Activated T-cell treated with anti-CD3 and anti-CD28 coated beads for 48 hours (primary cell): ENCODE results near the gene DOCK3.
"Not testable (repeated sequence)": the region's sequence is repeated elsewhere in the genome, so short reads cannot be mapped to it uniquely, and the experiment has no call there.

Source experiments
- DNase-seq: peaks from one replicate; pipeline ENCODE4 v3.0.0-alpha.2; 2020; ENCODE audit warnings: low read depth

The DOCK3 gene

DNA sequence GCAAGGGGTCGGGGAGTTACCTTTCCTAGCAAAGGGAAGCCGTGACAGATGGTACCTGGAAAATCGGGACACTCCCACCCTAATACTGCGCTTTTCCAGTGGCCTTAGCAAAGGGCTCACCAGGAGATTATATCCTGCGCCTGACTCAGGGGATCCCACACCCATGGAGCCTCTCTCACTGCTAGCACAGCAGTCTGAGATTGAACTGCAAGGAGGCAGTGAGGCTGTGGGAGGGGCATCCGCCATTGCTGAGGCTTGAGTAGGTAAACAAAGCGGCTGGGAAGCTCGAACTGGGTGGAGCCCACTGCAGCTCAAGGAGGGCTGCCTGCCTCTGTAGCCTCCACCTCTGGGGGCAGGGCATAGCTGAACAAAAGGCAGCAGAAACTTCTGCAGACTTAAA lies 693.5 kb downstream of the DOCK3 start:
- DNase-seq, result not testable (repeated sequence)

DNA sequence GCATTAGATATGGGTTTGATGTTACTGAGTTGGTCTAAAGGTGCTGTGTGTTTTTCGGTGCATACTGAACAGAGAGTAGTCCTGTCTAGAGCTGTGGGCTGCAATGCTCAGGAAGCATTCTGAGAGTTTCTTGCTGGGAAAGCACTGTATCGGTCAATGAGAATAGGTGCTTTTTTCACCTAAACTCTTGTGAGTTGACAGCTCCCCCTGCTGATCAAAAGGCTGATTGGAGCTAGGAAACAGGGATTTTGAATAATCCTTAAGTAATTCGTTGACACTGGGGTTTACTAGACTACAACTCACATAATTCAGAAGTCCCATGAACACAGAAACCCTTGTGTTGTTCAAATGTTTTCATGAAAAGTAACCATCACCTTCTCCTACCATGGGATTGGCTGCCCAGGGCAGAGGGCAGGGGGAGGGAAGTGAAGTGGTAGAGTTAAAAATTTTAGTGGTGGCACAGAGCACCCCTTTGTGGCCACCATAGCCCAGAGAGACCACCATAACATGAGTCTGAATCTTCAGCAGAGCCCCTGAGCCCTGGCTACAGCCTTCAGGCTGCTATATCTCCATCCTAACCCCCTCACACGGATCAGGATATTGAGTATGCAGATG lies 697.3 kb downstream of the DOCK3 start:
- no peak for DNase-seq

DNA sequence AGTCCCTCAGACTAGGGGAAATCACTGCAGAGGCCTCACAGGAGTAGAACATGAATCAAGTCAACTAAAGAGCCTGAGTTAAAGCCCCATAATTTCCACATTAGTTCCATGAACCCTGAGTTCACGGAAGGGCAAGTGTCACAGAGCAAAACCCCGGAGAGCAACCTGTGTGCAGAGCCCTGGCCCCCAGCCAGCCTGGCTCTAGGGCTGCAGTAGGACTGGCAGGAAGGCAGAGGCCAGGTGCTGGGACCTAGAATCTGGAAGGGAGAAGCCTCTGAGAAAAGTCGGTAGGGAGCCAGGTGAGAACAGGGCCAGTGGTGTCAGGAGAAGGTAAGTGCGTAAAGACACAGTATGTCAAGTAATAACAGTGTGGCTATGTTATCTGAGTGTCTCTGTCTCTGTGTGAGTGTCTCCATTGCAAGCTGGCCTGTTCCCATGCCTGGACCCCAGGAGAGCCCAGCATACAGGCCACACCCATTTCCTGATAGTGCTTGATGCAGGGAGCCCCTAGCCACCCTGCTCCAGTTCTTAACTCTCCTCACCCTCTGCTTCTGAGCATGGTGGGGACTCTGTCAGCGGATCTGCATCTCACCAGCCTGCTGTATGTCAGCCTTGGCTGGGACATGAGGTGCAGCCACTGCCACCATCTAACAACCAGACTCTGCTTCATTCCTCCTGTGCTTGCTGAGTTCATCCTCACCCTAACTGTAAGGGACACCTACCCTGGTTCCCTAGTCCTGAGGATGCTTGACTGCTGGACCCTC lies 699.1 kb downstream of the DOCK3 start:
- no peak for DNase-seq

DNA sequence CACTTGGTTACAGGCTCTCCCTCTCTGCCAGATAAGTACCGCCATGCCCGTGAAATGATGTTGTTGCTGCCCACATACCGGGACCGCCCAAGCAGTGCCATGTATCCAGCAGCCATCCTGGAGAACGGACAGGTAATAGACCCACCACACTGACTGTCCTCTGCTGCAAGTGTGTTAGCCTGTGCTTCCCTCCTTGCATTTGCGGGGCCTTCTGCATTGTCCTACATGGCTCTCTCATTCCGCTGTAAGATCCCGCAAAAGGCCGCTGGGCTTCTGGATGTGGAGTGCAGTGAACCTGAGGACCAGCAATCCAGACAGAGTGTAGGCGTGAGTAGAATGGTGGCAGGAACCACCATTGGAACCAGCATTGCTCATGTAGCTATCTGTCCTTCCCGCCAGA lies 699.7 kb downstream of the DOCK3 start:
- DNase-seq, result no peak

DNA sequence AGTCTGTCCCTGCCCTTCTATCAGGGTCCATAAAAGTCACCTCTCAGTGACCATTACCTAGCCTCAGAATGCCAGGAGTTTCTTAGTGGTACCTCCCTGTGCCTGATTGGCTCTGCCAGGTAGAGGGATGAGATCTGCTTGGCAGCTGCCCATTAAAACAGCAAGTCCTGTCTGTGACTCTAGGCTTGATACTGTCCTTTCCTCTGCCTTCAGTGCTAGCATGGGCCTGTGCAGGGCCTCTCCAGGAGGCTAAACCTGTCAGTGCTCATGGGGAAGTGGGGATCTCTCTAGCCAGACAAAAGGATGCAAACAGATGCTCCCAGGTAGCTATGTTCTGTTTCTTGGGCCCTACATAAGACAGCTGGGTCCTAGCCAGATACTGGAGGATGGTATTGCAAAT lies 700.4 kb downstream of the DOCK3 start:
- DNase-seq, result no peak

DNA sequence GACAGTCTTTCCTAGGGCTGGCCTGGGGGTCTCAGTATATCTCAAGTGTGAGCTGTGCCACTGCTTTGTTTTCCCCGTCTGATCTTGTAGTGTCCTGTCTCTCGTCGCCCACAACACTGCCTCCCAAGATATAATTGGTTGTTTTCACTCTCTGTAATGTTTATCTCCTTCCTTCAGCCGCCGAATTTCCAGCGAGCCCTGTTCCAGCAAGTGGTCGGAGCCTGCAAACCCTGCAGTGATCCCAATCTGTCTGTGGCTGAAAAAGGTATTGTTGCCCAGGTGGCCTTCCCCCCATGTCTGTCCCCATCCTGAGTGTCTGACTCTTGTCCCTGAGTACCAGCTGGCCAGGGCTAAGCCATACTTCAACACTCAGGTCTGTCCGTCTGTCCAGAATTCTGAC lies 700.8 kb downstream of the DOCK3 start:
- DNase-seq, result no peak

DNA sequence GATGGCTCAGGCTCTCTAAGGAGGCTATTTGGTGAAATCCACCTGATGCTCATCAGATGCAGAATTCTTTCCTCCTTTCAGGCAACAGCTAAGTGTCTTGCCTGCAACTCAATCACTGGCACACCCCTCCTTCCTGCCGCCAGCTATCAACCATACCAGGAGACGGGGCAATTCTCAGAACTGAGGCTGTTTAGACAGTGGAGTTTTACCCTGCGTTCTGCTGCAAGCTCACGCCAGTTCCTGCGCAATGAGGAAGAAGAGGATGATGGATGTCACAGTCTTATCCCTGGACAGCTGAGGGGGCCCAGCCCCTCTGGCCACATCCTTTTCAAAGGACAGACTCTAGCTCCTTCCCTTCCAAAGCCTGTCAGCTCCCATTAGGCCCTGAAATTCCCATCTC lies 703.3 kb downstream of the DOCK3 start:
- no peak for DNase-seq

DNA sequence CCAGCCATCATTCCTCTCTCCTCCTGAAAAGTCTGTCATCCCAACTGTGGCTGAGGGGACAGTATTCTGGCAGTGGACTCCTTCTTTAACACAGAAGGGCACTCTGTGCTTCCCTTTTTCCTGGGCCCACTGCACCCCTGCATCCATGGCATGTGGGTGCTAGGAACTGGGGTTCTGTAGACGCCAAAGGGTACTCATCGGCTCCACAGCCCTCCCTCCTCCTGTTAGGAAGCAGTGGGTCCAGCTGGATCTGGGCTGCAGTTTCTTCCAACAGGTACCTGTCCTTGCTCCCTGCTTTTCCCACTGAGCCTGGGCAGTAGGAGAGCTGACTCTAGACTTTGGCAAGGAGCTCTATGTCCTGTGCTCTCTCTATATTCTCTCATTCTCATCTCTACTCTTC lies 704.0 kb downstream of the DOCK3 start:
- DNase-seq, result no peak

DNA sequence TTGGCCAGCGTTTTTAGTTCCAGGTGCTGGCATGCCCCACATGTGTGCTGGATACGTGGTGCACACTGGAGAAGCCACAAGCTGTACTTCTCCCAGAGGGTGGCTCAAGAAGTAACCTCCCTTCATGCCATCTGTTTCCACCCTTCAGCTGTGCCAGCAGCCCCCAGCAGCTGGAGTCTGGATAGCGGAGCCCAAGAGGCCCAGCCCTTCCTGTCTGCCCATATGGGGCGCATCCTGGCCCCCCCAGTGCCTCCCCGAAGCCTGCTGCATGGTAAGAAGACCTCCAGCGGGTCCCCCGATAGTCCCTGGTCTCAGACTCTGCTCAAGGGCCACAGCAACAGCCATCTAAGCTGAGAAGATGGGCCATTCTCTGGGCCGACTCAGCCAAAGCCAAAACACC lies 704.6 kb downstream of the DOCK3 start:
- no peak for DNase-seq

DNA sequence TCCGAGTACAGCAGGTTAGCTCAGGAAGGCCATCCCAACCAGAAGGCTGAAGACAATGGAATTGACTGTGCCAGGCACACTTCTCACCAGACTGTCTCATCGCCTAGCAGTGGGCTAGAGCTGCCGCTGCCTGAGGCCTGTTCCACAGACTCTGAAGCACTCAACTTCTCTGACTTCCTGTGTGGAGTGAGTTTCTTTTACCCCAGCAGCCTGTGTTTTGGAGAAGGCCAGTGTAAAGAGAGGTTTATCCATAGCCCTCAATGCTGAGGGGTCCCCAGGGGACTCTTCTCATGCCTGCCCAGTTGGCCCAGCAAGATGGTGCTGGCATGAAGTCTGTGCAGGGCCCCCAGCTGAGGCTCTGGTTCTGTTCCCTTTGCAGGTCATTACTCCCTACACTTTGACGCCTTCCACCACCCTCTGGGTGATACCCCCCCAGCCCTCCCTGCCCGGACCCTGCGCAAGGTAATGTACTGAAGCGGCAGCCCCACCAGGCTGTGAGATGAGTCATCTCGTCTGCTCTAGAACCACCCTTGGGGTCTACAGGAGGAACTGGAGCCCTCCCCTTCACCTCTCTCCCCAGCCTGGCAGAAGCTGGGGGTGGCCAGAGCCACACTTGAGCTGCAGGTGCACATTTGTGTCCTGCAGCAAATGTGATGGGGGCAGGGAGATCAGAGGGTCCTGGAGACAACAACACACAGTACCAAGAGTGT lies 705.2 kb downstream of the DOCK3 start:
- DNase-seq, result no peak

DNA sequence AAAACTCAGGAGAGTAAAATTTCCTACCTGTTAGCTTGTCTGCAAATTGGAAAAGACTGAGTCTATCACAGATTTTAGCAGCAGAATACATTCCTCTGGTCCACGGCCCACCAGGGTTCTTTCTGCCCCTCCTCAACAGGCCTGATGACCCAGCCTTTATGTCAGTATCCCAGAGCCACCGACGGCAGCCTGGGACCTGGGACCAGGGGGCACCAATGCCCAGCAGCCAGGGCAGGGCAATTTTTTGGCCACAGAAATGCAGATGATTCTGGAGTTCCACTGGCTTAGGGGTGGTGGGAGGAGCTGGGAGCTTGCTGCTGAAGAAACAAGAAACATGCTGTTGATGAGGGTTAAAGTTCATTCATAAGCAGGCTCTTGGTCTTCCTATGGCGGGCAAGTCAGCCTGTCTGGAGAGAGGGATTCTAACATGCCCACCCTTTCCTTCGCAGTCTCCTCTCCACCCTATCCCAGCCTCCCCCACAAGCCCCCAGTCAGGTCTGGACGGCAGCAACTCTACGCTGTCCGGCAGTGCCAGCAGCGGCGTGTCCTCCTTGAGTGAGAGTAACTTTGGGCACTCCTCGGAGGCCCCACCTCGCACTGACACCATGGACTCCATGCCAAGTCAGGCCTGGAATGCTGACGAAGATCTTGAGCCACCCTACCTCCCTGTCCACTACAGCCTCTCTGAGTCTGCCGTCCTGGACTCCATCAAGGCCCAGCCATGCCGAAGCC lies 706.0 kb downstream of the DOCK3 start:
- DNase-seq, result no peak

DNA sequence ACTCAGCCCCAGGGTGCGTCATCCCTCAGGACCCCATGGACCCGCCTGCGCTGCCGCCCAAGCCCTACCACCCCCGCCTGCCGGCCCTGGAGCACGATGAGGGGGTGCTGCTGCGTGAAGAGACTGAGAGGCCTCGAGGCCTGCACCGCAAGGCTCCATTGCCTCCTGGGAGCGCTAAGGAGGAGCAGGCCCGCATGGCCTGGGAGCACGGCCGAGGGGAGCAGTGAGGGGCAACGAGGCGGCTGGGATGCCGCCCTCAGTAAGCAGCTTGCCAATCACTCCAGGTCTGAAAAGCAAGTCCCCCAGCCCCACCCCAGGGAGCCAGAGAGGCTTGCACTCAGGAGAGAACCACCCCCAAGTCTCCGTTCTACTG lies 706.6 kb downstream of the DOCK3 start:
- DNase-seq, result no peak

DNA sequence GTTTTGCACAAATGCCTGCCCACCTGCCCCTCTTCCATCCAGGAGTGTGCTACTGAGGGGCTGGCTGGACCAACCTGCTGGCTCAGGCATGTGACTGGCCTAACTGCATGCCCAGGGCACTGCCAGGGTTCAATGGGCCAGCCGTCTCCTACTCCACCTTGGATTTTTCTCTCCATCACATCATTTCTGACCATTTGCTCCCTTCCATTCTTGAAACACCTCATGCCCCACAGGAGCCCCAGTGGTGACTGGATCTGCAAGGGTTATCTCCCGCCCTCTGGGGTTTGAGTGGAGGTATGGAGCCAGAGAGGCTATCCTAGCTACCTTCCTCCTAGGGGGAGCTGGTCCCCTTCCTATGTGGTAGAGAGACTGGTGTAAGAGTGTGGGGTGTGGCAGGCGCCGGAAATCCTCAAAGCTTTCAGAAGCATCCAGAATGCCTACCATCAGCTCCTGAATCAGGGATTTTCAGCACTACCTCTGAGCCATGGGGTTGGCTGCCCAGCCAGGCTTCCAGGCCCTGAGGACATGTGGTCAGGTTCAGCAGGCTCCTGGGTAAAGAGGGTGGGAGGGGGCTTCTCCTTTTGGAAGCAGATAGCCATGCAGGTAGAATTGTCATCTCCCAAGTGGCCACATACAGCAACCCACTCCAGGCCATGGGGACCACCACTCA lies 707.5 kb downstream of the DOCK3 start:
- no peak for DNase-seq

DNA sequence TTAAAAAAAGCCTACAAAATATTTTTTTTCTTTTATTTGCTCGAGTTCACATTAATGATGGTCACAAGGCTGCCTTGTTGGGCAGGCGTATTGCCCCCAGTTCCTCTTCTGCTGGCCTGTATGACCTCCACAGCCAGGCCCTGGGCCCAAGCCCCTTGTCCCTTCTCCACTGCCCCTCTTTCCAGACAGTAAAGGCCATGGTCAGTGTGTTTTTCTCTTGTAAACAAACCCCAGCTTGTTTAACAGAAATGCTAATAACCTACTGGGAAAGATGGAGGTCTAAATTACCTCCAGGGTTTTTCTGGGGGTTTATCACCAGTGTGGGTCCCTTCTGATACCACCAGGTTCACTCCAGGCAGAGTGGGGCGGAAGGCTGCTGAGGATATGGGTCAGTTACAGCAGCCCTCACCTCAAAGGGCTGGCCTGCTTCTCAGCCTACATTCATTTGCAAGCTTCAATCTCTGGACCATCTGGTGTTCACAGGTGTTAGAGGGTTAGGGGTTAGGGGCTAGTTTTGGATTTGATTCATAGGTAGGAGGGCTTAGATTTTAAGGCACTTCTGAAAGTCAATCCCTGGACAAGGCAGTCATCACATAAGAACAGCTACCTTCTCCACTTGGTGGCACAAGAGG lies 708.3 kb downstream of the DOCK3 start:
- no peak for DNase-seq

DNA sequence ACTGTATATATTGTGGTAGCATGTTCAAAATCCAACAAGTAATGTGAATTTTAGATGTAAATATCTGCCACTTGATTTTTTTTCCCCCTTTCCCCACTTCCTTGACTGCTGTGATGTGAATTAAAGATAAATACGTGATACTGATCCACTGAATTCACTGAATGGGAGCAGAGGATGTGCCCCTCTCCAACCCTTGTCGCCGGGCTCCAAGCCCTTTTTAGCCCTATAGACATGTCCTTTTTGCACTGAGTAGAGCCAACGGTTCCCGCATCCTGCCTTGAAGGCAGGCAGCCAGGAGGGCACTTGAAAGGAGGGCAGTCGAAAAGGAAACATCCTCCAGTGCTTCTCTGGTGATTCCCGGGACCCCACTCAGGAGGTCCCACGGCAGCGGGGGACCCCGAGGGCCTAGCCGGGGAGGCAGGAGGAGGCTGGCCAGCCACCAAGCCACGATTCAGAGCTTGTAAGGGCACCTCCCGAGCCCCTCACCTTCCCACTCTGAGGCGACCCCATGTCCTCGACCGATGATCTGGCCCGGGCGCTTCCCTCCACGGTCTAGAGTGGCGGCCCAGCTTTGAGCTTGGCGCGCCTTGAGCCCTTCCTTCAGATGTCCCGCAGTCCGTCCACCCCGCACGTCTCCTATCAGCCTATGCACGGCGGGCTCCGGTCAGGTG lies 709.5 kb downstream of the DOCK3 start:
- DNase-seq, result no peak

DNA sequence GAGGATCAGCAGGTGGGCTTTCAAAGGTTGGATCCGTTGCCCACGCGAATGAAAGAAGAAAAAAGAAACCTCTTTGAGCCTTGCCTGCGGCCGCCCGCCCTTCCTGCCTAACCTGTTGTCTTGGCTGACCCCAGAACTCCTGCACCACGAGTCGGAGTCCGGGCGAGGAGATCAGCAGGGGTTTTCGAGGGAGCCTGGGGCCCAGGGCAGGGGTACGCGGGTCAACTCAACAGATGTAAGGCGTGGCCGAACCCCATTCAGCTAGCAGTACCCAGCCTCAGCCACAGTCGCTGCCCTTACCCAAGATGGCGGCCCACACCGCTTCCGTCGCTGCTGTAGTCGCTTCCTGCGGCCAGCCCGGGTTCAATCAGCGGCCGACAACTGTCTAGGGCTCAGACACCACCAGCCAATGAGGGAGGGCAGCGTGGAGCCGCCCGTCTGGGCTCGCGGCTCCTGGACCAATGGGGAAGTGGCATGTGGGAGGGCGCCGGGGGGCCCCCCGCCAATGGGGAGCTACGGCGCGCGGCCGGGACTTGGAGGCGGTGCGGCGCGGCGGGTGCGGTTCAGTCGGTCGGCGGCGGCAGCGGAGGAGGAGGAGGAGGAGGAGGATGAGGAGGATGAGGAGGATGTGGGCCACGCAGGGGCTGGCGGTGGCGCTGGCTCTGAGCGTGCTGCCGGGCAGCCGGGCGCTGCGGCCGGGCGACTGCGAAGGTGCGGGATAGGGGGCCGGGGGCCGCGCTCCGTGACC lies 710.2 kb downstream of the DOCK3 start, which contains the start of gene MANF:
Gene MANF (plus strand): TSS at position 566 of the 748 bp plus-strand sequence. CDS start 52 bp downstream, at position 618.
- peak; percentile 96 for DNase-seq

DNA sequence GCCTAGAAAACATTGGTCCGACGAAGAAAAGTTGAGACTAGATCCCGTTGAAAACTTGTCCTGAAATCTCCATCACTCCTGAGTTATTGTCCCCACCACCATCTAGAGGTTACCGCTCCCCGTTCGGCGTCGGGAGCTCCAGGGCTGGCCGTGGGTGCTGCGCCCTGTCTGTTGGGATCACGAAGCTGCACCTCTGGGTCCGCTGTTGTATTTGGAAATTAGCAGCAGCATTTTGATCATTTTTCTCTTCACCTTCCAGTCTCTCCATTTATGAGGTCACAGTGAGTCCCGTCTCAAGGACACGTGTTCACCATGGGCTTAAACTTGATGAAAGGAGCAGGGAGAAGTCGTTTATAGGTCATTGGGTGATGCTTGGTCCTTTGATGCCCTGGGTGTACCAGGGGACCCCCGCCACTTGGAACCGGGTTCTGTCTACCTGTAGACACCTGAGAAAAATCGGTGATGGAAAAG lies 710.9 kb downstream of the DOCK3 start:
- DNase-seq, result no peak

DNA sequence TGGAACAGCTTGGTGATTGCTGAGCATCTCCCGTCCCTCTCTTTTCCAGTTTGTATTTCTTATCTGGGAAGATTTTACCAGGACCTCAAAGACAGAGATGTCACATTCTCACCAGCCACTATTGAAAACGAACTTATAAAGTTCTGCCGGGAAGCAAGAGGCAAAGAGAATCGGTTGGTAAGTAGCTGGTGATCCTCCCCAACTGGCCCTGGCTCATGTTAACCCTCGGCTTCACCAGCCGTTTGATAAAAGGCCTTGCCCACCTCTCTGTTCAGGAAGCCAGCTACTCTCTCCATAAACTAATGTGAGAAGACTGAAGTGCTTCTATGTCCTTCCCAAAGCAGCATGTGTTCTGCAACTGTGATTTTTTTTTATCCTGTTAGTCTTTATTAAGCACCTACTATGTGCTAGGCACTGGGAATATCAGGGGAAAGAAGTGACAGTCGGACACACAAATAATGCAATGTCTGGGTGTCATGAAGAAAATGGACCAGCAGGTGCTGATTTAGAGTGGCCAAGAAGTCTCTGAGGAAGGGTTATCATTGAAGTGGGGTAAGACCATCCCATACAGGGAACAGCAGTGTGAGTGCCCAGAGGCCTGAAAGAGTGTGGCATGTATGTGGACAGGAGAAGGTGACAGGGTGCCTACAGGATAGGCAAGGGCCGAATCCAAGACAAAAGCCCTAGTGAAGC lies 711.6 kb downstream of the DOCK3 start:
- no peak for DNase-seq

DNA sequence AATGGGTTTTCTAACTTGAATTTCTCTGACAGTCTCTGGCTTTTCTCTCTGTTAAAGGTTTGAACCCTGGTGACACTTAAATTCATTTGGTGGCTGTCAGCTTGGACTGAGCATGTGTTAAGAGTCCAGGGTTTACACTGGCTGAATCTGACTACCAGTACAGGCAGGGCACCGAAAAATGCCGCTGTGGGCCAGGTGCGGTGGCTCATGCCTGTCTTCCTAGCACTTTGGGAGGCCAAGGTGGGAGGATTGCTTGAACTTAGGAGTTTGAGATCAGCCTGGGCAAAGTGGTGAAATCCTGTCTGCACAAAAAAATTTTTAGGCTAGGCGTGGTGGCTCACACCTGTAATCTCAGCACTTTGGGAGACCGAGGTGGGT lies 712.1 kb downstream of the DOCK3 start:
- no peak for DNase-seq

DNA sequence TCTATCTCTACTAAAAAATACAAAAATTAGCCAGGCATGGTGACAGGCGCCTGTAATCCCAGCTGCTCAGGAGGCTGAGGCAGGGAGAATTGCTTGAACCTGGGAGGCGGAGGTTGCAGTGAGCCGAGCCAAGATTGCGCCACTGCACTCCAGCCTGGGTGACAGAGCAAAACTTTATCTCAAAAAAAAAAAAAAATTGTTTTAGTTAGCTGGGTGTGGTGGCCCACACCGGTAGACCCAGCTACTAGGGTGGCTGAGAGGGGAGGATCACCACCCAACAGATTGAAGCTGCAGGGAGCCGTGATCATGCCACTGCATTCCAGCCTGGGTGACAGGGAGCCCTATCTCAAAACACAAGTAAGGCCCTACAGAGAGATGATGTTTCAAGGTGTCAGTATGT lies 712.6 kb downstream of the DOCK3 start:
- not testable (repeated sequence) for DNase-seq
